Esophagus squamous epithelium (tissue), 4 donors: ENCODE measurements around the gene SERTAD4.
"Not testable (repeated sequence)": the region's sequence is repeated elsewhere in the genome, so short reads cannot be mapped to it uniquely, and the experiment has no call there.

Experiments used
- POLR2A ChIP-seq, 4 donors: fragments of 450-650 bp; IDR thresholded peaks; one replicate each; pipeline ENCODE4 v1.6.1; 2017; ENCODE audit warnings: antibody characterized with exemption in 4 of 4, mild to moderate bottlenecking in 4 of 4, moderate library complexity in 3 of 4
- TF ChIP-seq, protein P1 (sequence below), 6 experiments: fragments of 450-650 bp in 4 of 6; fragments of 200-600 bp in 2 of 6; sonication (generic) in 2 of 6; IDR thresholded peaks; one replicate each; pipeline ENCODE4 v1.5.1; 2016 to 2019; ENCODE audit warnings: antibody characterized with exemption in 6 of 6, mild to moderate bottlenecking in 4 of 6, moderate library complexity in 4 of 6

DNA sequence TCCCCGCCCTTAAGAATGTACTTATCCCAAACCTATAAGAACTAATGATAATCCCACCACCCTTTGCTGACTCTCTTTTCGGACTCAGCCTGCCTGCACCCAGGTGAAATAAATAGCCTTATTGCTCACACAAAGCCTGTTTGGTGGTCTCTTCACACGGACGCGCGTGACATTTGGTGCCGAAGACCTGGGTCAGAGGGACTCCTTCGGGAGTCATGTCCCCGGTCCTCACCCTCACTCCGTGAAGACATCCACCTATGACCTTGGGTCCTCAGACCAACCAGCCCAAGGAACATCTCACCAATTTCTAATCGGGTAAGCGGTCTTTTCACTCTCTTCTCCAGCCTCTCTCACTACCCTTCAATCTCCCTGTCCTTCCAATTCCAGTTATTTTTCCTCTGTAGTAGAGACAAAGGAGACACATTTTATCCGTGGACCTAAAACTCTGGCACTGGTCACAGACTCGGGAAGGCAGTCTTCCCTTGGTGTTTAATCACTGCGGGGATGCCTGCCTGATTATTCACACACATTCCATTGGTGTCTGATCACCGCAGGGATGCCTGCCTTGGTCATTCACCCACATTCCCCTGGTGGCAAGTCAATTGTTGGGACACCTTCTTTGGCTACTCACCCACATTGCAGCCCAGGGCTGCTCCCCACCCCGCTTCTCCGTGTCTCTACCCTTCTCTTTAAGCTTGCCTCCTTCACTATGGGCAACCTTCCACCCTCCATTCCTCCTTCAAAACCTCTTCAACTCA lies 44.6 kb upstream of the SERTAD4 start:
- TF ChIP-seq, protein P1, sequence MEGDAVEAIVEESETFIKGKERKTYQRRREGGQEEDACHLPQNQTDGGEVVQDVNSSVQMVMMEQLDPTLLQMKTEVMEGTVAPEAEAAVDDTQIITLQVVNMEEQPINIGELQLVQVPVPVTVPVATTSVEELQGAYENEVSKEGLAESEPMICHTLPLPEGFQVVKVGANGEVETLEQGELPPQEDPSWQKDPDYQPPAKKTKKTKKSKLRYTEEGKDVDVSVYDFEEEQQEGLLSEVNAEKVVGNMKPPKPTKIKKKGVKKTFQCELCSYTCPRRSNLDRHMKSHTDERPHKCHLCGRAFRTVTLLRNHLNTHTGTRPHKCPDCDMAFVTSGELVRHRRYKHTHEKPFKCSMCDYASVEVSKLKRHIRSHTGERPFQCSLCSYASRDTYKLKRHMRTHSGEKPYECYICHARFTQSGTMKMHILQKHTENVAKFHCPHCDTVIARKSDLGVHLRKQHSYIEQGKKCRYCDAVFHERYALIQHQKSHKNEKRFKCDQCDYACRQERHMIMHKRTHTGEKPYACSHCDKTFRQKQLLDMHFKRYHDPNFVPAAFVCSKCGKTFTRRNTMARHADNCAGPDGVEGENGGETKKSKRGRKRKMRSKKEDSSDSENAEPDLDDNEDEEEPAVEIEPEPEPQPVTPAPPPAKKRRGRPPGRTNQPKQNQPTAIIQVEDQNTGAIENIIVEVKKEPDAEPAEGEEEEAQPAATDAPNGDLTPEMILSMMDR (IDR thresholded peaks at IDR 0.05) = not testable (repeated sequence)
- TF ChIP-seq POLR2A (IDR thresholded peaks at IDR 0.05) = not testable (repeated sequence)
